Gastrocnemius medialis (tissue), 4 donors: ENCODE measurements around the gene ATP11A.
"Not testable (repeated sequence)": the region's sequence is repeated elsewhere in the genome, so short reads cannot be mapped to it uniquely, and the experiment has no call there.

ENCODE experiments used
- POLR2A ChIP-seq, 2 donors: fragments of 450-650 bp; IDR thresholded peaks; one replicate each; pipeline ENCODE4 v1.6.1; 2017; ENCODE audit warnings: antibody characterized with exemption in 2 of 2, mild to moderate bottlenecking in 2 of 2, moderate library complexity in 2 of 2
- TF ChIP-seq, protein P1 (sequence below), 5 experiments: fragments of 450-650 bp in 3 of 5; fragments of 200-600 bp in 2 of 5; sonication (generic) in 2 of 5; IDR thresholded peaks in 4 of 5; conservative IDR thresholded peaks in 1 of 5; 1 replicate in 4 of 5; 2 replicates in 1 of 5; pipeline ENCODE4 v1.5.1; 2016 to 2019; ENCODE audit warnings: antibody characterized with exemption in 5 of 5, mild to moderate bottlenecking in 3 of 5, moderate library complexity in 3 of 5

GRCh38 chr13:112800807-112801206 is 111.0 kb downstream of the ATP11A start:
- TF ChIP-seq, protein P1, sequence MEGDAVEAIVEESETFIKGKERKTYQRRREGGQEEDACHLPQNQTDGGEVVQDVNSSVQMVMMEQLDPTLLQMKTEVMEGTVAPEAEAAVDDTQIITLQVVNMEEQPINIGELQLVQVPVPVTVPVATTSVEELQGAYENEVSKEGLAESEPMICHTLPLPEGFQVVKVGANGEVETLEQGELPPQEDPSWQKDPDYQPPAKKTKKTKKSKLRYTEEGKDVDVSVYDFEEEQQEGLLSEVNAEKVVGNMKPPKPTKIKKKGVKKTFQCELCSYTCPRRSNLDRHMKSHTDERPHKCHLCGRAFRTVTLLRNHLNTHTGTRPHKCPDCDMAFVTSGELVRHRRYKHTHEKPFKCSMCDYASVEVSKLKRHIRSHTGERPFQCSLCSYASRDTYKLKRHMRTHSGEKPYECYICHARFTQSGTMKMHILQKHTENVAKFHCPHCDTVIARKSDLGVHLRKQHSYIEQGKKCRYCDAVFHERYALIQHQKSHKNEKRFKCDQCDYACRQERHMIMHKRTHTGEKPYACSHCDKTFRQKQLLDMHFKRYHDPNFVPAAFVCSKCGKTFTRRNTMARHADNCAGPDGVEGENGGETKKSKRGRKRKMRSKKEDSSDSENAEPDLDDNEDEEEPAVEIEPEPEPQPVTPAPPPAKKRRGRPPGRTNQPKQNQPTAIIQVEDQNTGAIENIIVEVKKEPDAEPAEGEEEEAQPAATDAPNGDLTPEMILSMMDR (IDR thresholded peaks at IDR 0.05 in 4 of 5, conservative IDR thresholded peaks at IDR 0.05 in 1 of 5): not testable (repeated sequence)
- TF ChIP-seq POLR2A (IDR thresholded peaks at IDR 0.05): not testable (repeated sequence)
